Lower lobe of right lung (tissue), 2 donors: ENCODE measurements around the gene KIAA1958. TPM values are rescaled to one million over a fixed set of nuclear protein-coding genes. Genes with fewer than 3 reads are reported as not detected.

Experiments used
- ATAC-seq, 2 donors: fragments of 200-7000 bp; cut with Tn5 transposase; one replicate each; pipeline ENCODE4 v1.9.1; 2020 to 2022; ENCODE audit warnings: mild to moderate bottlenecking in 2 of 2, moderate library complexity in 2 of 2
- DNase-seq: peaks from one replicate; pipeline ENCODE4 v3.0.0-alpha.2; 2020
- H3K27ac ChIP-seq: fragments of 200-600 bp; one replicate; pipeline ENCODE4 v1.8.0; 2022
- H3K27me3 ChIP-seq: fragments of 200-600 bp; one replicate; pipeline ENCODE4 v1.8.0; 2022; ENCODE audit warnings: low read depth
- H3K36me3 ChIP-seq: fragments of 200-600 bp; one replicate; pipeline ENCODE4 v1.8.0; 2022; ENCODE audit warnings: mild to moderate bottlenecking
- H3K4me1 ChIP-seq: fragments of 200-600 bp; one replicate; pipeline ENCODE4 v1.8.0; 2022
- H3K4me3 ChIP-seq: fragments of 200-600 bp; one replicate; pipeline ENCODE4 v1.8.0; 2022; ENCODE audit warnings: mild to moderate bottlenecking
- H3K9me3 ChIP-seq: fragments of 200-600 bp; one replicate; pipeline ENCODE4 v1.8.0; 2022
- intact Hi-C: fragments of 100-400 bp; cut with DNase I; formaldehyde crosslinking; loops from one replicate; pipeline ENCODE4 v1.11.0; 2022
- total RNA-seq: library from RNA; stranded (reverse); fragmentation: NEBNext Ultra II Directional; extraction: Animal tissue kit (Norgen Biotek cat#: 25700); gene quantifications from one replicate; pipeline ENCODE4 v1.2.1, GENCODE V29; 2021
- TF ChIP-seq, protein P1 (sequence below): fragments of 200-600 bp; IDR thresholded peaks from one replicate; pipeline ENCODE4 v1.8.0; 2022; ENCODE audit warnings: antibody characterized with exemption, mild to moderate bottlenecking
- donor health status: DM: no; HTN: yes; CAD: no; lungs with severe emphysema.

Gene KIAA1958
- total RNA-seq, 1 donor from 2014 or later, result 14.1 TPM

DNA sequence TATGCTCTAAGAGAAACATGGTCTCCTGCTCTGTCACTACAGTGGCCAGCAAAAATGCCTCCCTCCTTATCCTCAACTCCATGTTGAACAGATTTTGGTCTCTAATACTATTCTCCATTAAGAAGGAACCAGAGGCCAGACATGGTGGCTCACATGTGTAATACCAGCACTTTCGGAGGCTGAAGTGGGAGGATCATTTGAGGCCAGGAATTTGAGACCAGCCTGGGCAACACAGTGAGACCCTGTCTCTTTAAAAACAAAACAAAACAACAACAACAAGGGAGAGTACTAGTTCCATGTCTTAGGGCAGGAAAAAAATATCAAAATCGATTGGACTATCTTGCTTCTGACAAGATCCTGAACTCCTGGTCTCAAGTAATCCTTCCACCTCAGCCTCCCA is 216.7 kb downstream of the KIAA1958 start:
- no peak overlapping the region for H3K27ac ChIP-seq
- DNase-seq, result no peak
- TF ChIP-seq, protein P1, sequence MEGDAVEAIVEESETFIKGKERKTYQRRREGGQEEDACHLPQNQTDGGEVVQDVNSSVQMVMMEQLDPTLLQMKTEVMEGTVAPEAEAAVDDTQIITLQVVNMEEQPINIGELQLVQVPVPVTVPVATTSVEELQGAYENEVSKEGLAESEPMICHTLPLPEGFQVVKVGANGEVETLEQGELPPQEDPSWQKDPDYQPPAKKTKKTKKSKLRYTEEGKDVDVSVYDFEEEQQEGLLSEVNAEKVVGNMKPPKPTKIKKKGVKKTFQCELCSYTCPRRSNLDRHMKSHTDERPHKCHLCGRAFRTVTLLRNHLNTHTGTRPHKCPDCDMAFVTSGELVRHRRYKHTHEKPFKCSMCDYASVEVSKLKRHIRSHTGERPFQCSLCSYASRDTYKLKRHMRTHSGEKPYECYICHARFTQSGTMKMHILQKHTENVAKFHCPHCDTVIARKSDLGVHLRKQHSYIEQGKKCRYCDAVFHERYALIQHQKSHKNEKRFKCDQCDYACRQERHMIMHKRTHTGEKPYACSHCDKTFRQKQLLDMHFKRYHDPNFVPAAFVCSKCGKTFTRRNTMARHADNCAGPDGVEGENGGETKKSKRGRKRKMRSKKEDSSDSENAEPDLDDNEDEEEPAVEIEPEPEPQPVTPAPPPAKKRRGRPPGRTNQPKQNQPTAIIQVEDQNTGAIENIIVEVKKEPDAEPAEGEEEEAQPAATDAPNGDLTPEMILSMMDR, result no peak
- no peaks in the 10 kb centered on the region for H3K27me3 ChIP-seq
- no peak for ATAC-seq
- H3K9me3 ChIP-seq, result no peaks in the 10 kb centered on the region
- peaks cover 20% of the 10 kb centered on the region for H3K36me3 ChIP-seq
- H3K4me1 ChIP-seq, result no peaks in the 10 kb centered on the region
- intact Hi-C loops, result no loop called here
- no peak overlapping the region for H3K4me3 ChIP-seq

DNA sequence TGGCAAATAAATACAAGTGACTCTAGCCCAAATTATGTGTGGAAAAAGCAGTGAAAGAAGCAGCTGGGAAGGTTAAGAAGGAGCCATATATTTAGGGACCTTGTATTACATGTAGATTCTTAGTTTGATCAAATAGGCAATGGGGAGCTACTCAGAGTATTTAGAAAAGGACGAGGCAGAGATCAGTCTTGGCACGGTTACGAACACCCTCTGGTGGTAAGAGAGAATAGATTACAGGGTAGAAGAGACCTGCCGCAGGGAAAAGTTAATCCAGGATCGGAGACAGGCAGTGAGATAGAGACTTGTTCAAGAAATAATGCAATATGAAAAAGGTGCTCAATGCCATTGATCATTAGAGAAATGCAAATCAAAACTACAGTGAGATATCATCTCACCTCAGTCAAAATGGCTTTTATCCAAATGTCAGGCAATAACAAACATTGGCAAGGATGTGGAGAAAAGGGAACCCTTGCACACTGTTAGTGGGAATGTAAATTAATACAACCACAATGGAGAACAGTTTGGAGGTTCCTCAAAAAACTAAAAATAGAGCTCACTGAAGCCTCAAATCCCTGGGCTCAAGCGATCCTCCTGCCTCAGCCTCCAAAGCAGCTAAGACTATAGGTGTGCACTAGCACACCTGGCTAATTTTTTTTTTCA is 219.3 kb downstream of the KIAA1958 start:
- H3K4me3 ChIP-seq, result no peak overlapping the region
- intact Hi-C loops, result no loop called here
- H3K27me3 ChIP-seq, result no peaks in the 10 kb centered on the region
- H3K4me1 ChIP-seq, result no peaks in the 10 kb centered on the region
- TF ChIP-seq, protein P1, result peak; percentile 37
- peaks cover 9% of the 10 kb centered on the region for H3K36me3 ChIP-seq
- H3K27ac ChIP-seq, result no peak overlapping the region
- DNase-seq (no peak), ATAC-seq (peak; percentile 56 to 80)
- no peaks in the 10 kb centered on the region for H3K9me3 ChIP-seq

DNA sequence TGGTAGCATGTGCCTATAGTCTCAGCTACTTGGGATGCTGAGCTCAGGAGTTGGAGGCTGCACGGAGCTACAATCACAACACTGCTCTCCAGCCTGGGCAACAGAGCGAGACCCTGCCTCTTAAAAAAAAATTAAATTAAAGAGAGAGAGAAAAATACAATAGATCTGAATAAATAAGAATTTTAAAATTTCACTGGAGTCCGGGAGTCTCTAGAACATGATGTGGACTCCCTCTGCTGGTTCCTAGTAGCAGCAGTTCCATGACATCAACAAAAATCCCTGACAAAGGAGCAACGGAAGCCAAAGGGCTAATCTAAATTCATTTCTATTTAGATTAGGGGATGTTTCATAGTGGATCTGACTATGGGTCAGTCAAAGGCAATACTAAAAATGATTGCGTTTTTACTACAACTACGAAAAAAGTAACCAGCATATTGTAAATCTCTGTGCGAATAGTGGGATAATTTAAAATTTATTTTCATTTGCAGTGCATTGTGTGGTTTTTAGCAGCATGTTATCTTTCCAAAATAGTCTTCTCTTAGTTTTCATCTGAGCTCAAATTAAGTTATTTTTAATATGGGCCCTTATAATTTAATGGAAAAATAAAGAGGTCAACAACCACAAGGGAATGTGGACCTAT is 224.5 kb downstream of the KIAA1958 start:
- H3K27ac ChIP-seq, result no peak overlapping the region
- DNase-seq (no peak), ATAC-seq (no peak)
- H3K9me3 ChIP-seq, result no peaks in the 10 kb centered on the region
- no peaks in the 10 kb centered on the region for H3K27me3 ChIP-seq
- TF ChIP-seq, protein P1, result peak; percentile 37
- no peak overlapping the region for H3K4me3 ChIP-seq
- H3K4me1 ChIP-seq, result peaks cover 1% of the 10 kb centered on the region
- H3K36me3 ChIP-seq, result peaks cover 16% of the 10 kb centered on the region
- intact Hi-C loops, result no loop called here

DNA sequence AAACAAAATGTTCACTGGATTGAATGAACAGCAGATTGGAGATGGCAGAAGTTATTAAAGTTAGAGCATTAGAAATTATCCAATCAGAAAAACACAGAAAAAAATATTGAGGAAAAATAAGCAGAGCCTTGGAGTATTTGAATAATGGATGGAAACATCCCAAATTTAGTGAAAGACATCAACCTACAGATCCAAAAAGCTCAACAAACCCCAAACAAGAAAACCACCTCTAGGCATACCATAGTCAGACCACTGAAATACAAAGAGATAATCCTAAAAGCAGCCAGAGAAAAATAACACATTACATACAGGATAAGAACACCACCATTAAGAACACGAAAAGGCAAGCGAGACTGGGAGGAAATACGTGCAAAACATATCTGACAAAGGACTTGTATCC is 226.1 kb downstream of the KIAA1958 start:
- intact Hi-C loops, result no loop called here
- DNase-seq (no peak), ATAC-seq (no peak)
- no peak overlapping the region for H3K27ac ChIP-seq
- H3K9me3 ChIP-seq, result no peaks in the 10 kb centered on the region
- peaks cover 16% of the 10 kb centered on the region for H3K36me3 ChIP-seq
- H3K4me3 ChIP-seq, result no peak overlapping the region
- TF ChIP-seq, protein P1, result no peak
- H3K27me3 ChIP-seq, result no peaks in the 10 kb centered on the region
- peaks cover 13% of the 10 kb centered on the region for H3K4me1 ChIP-seq

DNA sequence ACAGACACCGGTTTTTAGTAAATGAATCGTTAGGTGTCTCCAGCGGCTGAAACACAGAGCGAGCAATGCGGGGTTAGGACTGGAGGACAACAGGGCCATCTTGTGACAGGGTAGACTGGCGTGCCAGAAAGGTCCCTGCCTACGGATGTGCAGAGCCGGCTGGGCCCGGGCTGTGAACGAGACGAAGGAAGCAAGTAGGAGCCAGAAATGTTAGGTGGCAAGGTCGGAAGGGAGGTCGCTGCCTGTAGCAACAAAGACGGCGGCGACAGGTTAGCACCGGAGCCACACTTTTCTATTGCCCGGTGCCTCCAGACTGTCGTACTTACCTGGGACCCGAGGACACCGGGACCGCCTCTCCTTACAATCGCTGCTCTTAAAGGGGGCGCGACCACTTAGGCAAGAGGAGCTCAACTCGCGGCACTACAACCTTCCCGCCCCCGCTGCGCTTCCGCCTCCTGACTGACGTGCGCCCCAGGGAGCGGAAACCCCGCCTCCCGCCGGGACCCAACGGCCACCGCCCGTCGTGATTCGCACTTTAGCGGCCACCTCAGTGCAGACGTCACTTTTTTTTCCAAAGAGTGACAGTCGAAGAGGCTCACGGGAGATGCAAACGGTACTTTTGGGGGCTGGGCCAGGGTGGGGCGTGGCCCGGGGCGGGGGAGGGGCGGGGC is 231.2 kb downstream of the KIAA1958 start, which contains the start of gene INIP:
Gene INIP, minus strand, starts transcription at position 457 of the 671 bp plus-strand sequence. CDS start 1,632 bp downstream, outside the sequence.
- TF ChIP-seq, protein P1, result no peak
- intact Hi-C loops, result no loop called here
- peak within 1 kb of the TSS; percentile 84 for H3K27ac ChIP-seq

More for the DNA sequence above, 231.2 kb downstream of the KIAA1958 start, which contains the start of gene INIP:
- H3K4me1 ChIP-seq, result peaks cover 13% of the 10 kb centered on the region
- ATAC-seq (peak; percentile 99), DNase-seq (peak; percentile 98)
- peaks cover 6% of the 10 kb centered on the region for H3K36me3 ChIP-seq
- peak within 1 kb of the TSS; percentile 68 for H3K4me3 ChIP-seq
- H3K27me3 ChIP-seq, result no peaks in the 10 kb centered on the region
- no peaks in the 10 kb centered on the region for H3K9me3 ChIP-seq

Other genes with a start within 250 kb of the KIAA1958 start
- 94.9 TPM for gene PTBP3, start 153.2 kb upstream of the KIAA1958 start, total RNA-seq
- gene HSDL2, start 106.7 kb upstream of the KIAA1958 start, total RNA-seq, result 55.3 TPM
- 21.0 TPM for gene INIP, start 231.3 kb downstream of the KIAA1958 start, total RNA-seq